GM18951 (cell line): ENCODE measurements around the gene ISG15.

Experiments used
- POLR2A ChIP-seq: IDR thresholded peaks from 4 replicates; pipeline ENCODE4 v1.6.1; 2011; ENCODE audit warnings: mild to moderate bottlenecking; ENCODE audit not compliant: insufficient read length, insufficient read depth; ENCODE audit errors: extremely low read depth
- in situ Hi-C: fragments of 300-500 bp; cut with MboI; formaldehyde crosslinking; loops from one replicate; pipeline ENCODE4 v1.12.0; 2022; ENCODE audit warnings: low sequenced_read_pairs, mixed read lengths, inconsistent platforms; ENCODE audit not compliant: unreplicated experiment

ISG15 gene

GRCh38 chr1:1061682-1062345, 48.5 kb downstream of the ISG15 start:
- in situ Hi-C loops, result no loop called here
- no peak for TF ChIP-seq POLR2A

GRCh38 chr1:1062348-1063163, 49.3 kb downstream of the ISG15 start:
- in situ Hi-C loops, result no loop called here
- no peak for TF ChIP-seq POLR2A

- no peak for TF ChIP-seq POLR2A
- in situ Hi-C loops, result no loop called here
These were observed 50.1 kb downstream of the ISG15 start for GRCh38 chr1:1063261-1063944.
